ENCODE results near the gene TNK2.

TNK2 gene

DNA sequence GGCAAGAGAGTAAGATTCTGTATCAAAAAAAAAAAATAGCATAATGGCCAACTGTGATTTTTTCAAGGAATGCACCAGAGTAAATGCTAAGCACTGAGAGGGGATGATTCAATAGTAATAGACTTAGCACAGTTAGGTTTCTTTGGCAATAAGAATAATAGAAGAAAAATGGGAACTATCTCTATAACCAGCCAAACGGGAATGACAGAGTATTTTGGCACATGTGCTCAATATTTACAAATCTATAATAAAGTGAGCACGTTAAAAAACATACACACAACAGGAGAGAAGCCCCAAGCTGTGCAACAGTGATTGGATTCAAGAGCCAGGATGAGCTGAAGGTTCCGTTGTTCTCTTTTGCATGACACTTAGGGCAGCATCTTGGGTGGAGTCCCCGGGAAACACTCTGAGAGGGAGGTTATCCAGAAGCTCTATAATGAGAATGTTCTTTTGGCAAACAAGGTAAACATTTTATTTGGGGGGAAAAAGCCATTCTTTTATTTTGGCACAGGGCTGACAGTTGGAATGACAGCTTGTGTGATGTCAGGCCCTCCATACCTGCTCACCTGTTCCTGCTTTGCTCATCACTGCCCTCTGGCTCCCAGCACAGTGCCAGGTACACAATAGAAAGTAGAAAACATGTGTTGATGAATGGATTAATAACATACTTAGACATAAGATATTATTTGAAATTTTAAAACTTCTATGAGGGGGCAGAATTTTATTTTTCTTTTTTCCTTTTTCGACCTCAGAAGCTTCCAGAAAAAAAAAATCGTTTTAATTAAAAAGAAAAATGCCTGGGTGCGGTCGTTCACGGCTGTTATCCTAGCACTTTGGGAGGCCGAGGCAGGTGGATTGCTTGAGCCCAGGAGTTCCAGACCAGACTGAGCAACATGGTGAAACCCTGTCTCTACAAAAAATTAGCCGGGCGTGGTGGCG lies 52.6 kb downstream of the TNK2 start:
- no peaks in the 10 kb centered on the region for H4K20me1 ChIP-seq (ENCODE audit: insufficient read depth, low read length, poor library complexity, severe bottlenecking)
- H3K36me3 ChIP-seq (ENCODE audit: insufficient read depth, low read length): no peaks in the 10 kb centered on the region
- no peak overlapping the region for H2AFZ ChIP-seq (ENCODE audit: low read length)
- H3K9me3 ChIP-seq (ENCODE audit: insufficient read depth, low read depth, low read length): no peaks in the 10 kb centered on the region
- no peak for TF ChIP-seq EZH2phosphoT487 (IDR thresholded peaks at IDR 0.05; ENCODE audit: borderline replicate concordance)
- TF ChIP-seq, protein P1, sequence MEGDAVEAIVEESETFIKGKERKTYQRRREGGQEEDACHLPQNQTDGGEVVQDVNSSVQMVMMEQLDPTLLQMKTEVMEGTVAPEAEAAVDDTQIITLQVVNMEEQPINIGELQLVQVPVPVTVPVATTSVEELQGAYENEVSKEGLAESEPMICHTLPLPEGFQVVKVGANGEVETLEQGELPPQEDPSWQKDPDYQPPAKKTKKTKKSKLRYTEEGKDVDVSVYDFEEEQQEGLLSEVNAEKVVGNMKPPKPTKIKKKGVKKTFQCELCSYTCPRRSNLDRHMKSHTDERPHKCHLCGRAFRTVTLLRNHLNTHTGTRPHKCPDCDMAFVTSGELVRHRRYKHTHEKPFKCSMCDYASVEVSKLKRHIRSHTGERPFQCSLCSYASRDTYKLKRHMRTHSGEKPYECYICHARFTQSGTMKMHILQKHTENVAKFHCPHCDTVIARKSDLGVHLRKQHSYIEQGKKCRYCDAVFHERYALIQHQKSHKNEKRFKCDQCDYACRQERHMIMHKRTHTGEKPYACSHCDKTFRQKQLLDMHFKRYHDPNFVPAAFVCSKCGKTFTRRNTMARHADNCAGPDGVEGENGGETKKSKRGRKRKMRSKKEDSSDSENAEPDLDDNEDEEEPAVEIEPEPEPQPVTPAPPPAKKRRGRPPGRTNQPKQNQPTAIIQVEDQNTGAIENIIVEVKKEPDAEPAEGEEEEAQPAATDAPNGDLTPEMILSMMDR (conservative IDR thresholded peaks at IDR 0.05; ENCODE audit: low read length): peak; percentile 41
- H3K79me2 ChIP-seq (ENCODE audit: insufficient read depth, low read length): no peaks in the 10 kb centered on the region
- H3F3A ChIP-seq (ENCODE audit: low read depth): peaks cover 15% of the 10 kb centered on the region
- H3K4me3 ChIP-seq (ENCODE audit: low read length, poor library complexity, severe bottlenecking): peak overlapping the region; percentile 65
- H3K27me3 ChIP-seq (ENCODE audit: insufficient read depth, low read length, poor library complexity, severe bottlenecking): no peaks in the 10 kb centered on the region
- no peaks in the 10 kb centered on the region for H3K9me2 ChIP-seq (replicated peaks; ENCODE audit: low read depth, low read length)
- peaks cover 44% of the 10 kb centered on the region for H3K4me1 ChIP-seq (ENCODE audit: insufficient read depth, low read length, poor library complexity, severe bottlenecking)
- peak overlapping the region; percentile 73 for H3K9ac ChIP-seq (ENCODE audit: low read depth, low read length, poor library complexity, severe bottlenecking)
- H3K4me2 ChIP-seq (ENCODE audit: low read depth, low read length, poor library complexity, severe bottlenecking): peak overlapping the region; percentile 68

DNA sequence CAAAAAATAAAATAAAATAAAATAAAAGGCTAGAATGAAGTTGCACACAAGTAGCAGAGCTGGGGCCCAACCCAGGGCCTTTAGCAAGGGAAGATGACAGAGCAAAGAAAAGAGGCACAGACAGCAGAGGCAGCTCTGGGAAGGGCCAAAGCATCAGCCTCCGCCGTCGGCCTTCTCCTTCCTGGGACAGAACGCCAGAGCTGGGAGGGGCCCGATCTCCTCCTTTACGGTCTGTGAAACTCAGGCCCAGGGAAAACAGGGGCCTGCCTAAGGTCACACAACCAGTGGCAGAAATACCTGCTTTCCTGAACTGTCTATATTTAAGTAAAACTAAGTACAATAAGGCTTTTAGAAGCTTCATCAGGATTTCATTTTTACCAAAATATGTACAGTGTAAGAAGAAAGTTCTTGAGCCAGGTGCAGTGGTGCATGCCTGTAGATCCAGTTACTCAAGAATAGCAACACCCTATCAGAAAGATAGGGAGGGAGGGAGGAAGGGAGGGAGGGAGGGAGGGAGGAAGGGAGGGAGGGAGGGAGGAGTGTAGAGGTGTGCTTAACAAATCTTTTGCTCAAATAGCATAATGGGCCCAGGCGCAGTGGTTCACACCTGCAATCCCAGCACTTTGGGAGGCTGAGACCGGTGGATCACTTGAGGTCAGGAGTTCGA lies 53.6 kb downstream of the TNK2 start:
- Histone ChIP-seq H2AFZ (ENCODE audit: low read length) (no peak overlapping the region), H3K9me2 (replicated peaks; ENCODE audit: low read depth, low read length) (no peaks in the 10 kb centered on the region), H3K4me1 (ENCODE audit: insufficient read depth, low read length, poor library complexity, severe bottlenecking) (peaks cover 44% of the 10 kb centered on the region), H3K9me3 (ENCODE audit: insufficient read depth, low read depth, low read length) (no peaks in the 10 kb centered on the region), H3K4me2 (ENCODE audit: low read depth, low read length, poor library complexity, severe bottlenecking) (peak overlapping the region; percentile 22), H3K9ac (ENCODE audit: low read depth, low read length, poor library complexity, severe bottlenecking) (peak overlapping the region; percentile 73), H3K79me2 (ENCODE audit: insufficient read depth, low read length) (no peaks in the 10 kb centered on the region), H3K27me3 (ENCODE audit: insufficient read depth, low read length, poor library complexity, severe bottlenecking) (no peaks in the 10 kb centered on the region), H3F3A (ENCODE audit: low read depth) (peaks cover 15% of the 10 kb centered on the region), H4K20me1 (ENCODE audit: insufficient read depth, low read length, poor library complexity, severe bottlenecking) (no peaks in the 10 kb centered on the region), H3K4me3 (ENCODE audit: low read length, poor library complexity, severe bottlenecking) (no peak overlapping the region), H3K36me3 (ENCODE audit: insufficient read depth, low read length) (no peaks in the 10 kb centered on the region)
- no peak for TF ChIP-seq EZH2phosphoT487 (IDR thresholded peaks at IDR 0.05; ENCODE audit: borderline replicate concordance)
- TF ChIP-seq, protein P1 (conservative IDR thresholded peaks at IDR 0.05; ENCODE audit: low read length): no peak

DNA sequence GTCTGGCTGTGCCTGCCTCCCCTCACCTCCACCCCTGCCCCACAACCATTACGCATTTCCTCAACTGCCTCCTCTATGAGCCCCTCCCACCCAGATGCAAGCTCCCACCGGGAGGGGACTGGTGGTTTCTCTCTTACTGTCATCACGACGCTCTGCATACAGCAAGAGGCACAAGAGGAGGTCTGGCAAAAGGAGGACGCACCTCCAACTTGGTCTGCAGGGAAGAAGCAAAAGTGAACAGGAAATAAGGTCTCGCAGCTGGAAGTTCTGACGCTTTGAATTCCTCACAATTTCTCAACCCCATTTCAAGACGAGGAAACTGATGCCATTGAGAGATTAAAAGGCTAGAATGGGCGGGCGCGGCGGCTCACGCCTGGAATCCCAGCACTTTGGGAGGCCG lies 54.4 kb downstream of the TNK2 start:
- no peak overlapping the region for H3K4me2 ChIP-seq (ENCODE audit: low read depth, low read length, poor library complexity, severe bottlenecking)
- H3K79me2 ChIP-seq (ENCODE audit: insufficient read depth, low read length): no peaks in the 10 kb centered on the region
- H3F3A ChIP-seq (ENCODE audit: low read depth): peaks cover 15% of the 10 kb centered on the region
- H3K27me3 ChIP-seq (ENCODE audit: insufficient read depth, low read length, poor library complexity, severe bottlenecking): no peaks in the 10 kb centered on the region
- H2AFZ ChIP-seq (ENCODE audit: low read length): no peak overlapping the region
- H3K9me2 ChIP-seq (replicated peaks; ENCODE audit: low read depth, low read length): no peaks in the 10 kb centered on the region
- peaks cover 44% of the 10 kb centered on the region for H3K4me1 ChIP-seq (ENCODE audit: insufficient read depth, low read length, poor library complexity, severe bottlenecking)
- no peak for TF ChIP-seq EZH2phosphoT487 (IDR thresholded peaks at IDR 0.05; ENCODE audit: borderline replicate concordance)
- TF ChIP-seq, protein P1 (conservative IDR thresholded peaks at IDR 0.05; ENCODE audit: low read length): no peak
- no peaks in the 10 kb centered on the region for H3K36me3 ChIP-seq (ENCODE audit: insufficient read depth, low read length)
- no peak overlapping the region for H3K4me3 ChIP-seq (ENCODE audit: low read length, poor library complexity, severe bottlenecking)
- H3K9ac ChIP-seq (ENCODE audit: low read depth, low read length, poor library complexity, severe bottlenecking): peak overlapping the region; percentile 56
- H4K20me1 ChIP-seq (ENCODE audit: insufficient read depth, low read length, poor library complexity, severe bottlenecking): no peaks in the 10 kb centered on the region
- H3K9me3 ChIP-seq (ENCODE audit: insufficient read depth, low read depth, low read length): no peaks in the 10 kb centered on the region
